ENCODE data around the gene DPP7. TPM values are rescaled to one million over a fixed set of nuclear protein-coding genes. Genes with fewer than 3 reads are reported as not detected.
"Not testable (repeated sequence)": the region's sequence is repeated elsewhere in the genome, so short reads cannot be mapped to it uniquely, and the experiment has no call there.

The DPP7 gene
- total RNA-seq, 2 experiments from 2014 or later, result 154 to 182 TPM

- peak overlapping the region; percentile 92 for H3K27ac ChIP-seq (ENCODE audit: low read depth, low read length, poor library complexity, severe bottlenecking)
- DNase-seq (ENCODE audit: low spot score), result peak; percentile 50
- peaks cover 58% of the 10 kb centered on the region for H3K4me1 ChIP-seq (ENCODE audit: insufficient read depth, low read length, poor library complexity, severe bottlenecking)
- H3K79me2 ChIP-seq (ENCODE audit: insufficient read depth, low read depth, low read length), result peaks cover 63% of the 10 kb centered on the region; the same call in 1 of the 2 replicates
- ChIA-PET CTCF (ENCODE audit: unreplicated experiment) (no interaction called here), POLR2A (interaction anchor here (0.6 to 2.6 kb wide), 4 partner anchors 23 to 411 kb away, joined by 4 to 27 read pairs (median 8); partner anchors contain the start of genes ANAPC2 and SSNA1)
- peak overlapping the region; percentile 96 for H3K4me2 ChIP-seq (ENCODE audit: low read length)
- intact Hi-C loops (cut with micrococcal nuclease; ENCODE audit: unreplicated experiment), result loop anchor here (2.0 kb wide), 1 partner anchor 74 kb away; the partner anchor contains the start of gene TPRN
- H3K4me3 ChIP-seq (ENCODE audit: low read depth, low read length, poor library complexity, severe bottlenecking), result peak overlapping the region; percentile 94
- no peaks in the 10 kb centered on the region for H3K9me2 ChIP-seq (ENCODE audit: insufficient read depth, low read length)
- no TSS peak for BruUV-seq (replicated peaks)
- peaks cover 6% of the 10 kb centered on the region for H3K36me3 ChIP-seq (ENCODE audit: insufficient read depth, low read length)
- no peak overlapping the region for H2AFZ ChIP-seq (ENCODE audit: low read length)
- no peaks in the 10 kb centered on the region for H4K20me1 ChIP-seq (ENCODE audit: insufficient read depth, low read length)
- TF ChIP-seq CTCF (conservative IDR thresholded peaks at IDR 0.05; ENCODE audit: low read length), result no peak
- TF ChIP-seq EZH2phosphoT487 (IDR thresholded peaks at IDR 0.05; ENCODE audit: borderline replicate concordance, low read depth, low read length), result no peak
- H3K9me3 ChIP-seq (ENCODE audit: low read length), result no peaks in the 10 kb centered on the region
These were observed 12.3 kb upstream of the DPP7 start for GRCh38 chr9:137126786-137127185.

- Histone ChIP-seq H3K4me1 (ENCODE audit: insufficient read depth, low read length, poor library complexity, severe bottlenecking) (peaks cover 64% of the 10 kb centered on the region), H3K79me2 (ENCODE audit: insufficient read depth, low read depth, low read length) (peaks cover 50% of the 10 kb centered on the region; the same call in 1 of the 2 replicates), H3K27ac (ENCODE audit: low read depth, low read length, poor library complexity, severe bottlenecking) (peak overlapping the region; percentile 93), H3K4me2 (ENCODE audit: low read length) (peak overlapping the region; percentile 76), H3K4me3 (ENCODE audit: low read depth, low read length, poor library complexity, severe bottlenecking) (peak overlapping the region; percentile 45)
- H2AFZ ChIP-seq (ENCODE audit: low read length); intact Hi-C loops (cut with micrococcal nuclease; ENCODE audit: unreplicated experiment); H3K9me2 ChIP-seq (ENCODE audit: insufficient read depth, low read length); CTCF ChIA-PET (ENCODE audit: unreplicated experiment); H4K20me1 ChIP-seq (ENCODE audit: insufficient read depth, low read length); H3K9me3 ChIP-seq (ENCODE audit: low read length); DNase-seq (ENCODE audit: low spot score); H3K36me3 ChIP-seq (ENCODE audit: insufficient read depth, low read length); BruUV-seq (replicated peaks): not testable (repeated sequence)
- POLR2A ChIA-PET, result interaction anchor here (0.7 to 1.0 kb wide), 2 partner anchors 27 to 92 kb away, joined by 3 to 11 read pairs; no protein-coding TSS in a partner anchor
These were observed 9.5 kb upstream of the DPP7 start for GRCh38 chr9:137123952-137124462.

GRCh38 chr9:137123468-137123837 lies 8.9 kb upstream of the DPP7 start:
- H3K4me2 ChIP-seq (ENCODE audit: low read length), result peak overlapping the region; percentile 76

GRCh38 chr9:137122796-137123467 lies 8.4 kb upstream of the DPP7 start:
- not testable (repeated sequence) for H3K36me3 ChIP-seq (ENCODE audit: insufficient read depth, low read length); H3K9me2 ChIP-seq (ENCODE audit: insufficient read depth, low read length); H3K9me3 ChIP-seq (ENCODE audit: low read length); DNase-seq (ENCODE audit: low spot score); BruUV-seq (replicated peaks); H2AFZ ChIP-seq (ENCODE audit: low read length); H4K20me1 ChIP-seq (ENCODE audit: insufficient read depth, low read length)
- intact Hi-C loops (cut with micrococcal nuclease; ENCODE audit: unreplicated experiment), result loop anchor here (1.0 kb wide), 1 partner anchor 100 kb away; no protein-coding TSS in a partner anchor
- CTCF ChIA-PET (ENCODE audit: unreplicated experiment), result interaction anchor here (0.6 kb wide), 1 partner anchor 64 kb away, joined by 3 read pairs; no protein-coding TSS in a partner anchor
- H3K4me3 ChIP-seq (ENCODE audit: low read depth, low read length, poor library complexity, severe bottlenecking), result peak overlapping the region; percentile 45
- H3K79me2 ChIP-seq (ENCODE audit: insufficient read depth, low read depth, low read length), result peaks cover 39% of the 10 kb centered on the region; the same call in 1 of the 2 replicates
- H3K27ac ChIP-seq (ENCODE audit: low read depth, low read length, poor library complexity, severe bottlenecking), result peak overlapping the region; percentile 93
- H3K4me1 ChIP-seq (ENCODE audit: insufficient read depth, low read length, poor library complexity, severe bottlenecking), result peaks cover 72% of the 10 kb centered on the region
- POLR2A ChIA-PET, result interaction anchor here (0.6 to 1.0 kb wide), 5 partner anchors 8 to 480 kb away, joined by 3 to 11 read pairs (median 5); no protein-coding TSS in a partner anchor
- H3K4me2 ChIP-seq (ENCODE audit: low read length), result peak overlapping the region; percentile 76

More at GRCh38 chr9:137123468-137123837, 8.9 kb upstream of the DPP7 start:
- POLR2A ChIA-PET, result interaction anchor here (0.7 to 1.0 kb wide), 2 partner anchors 28 to 91 kb away, joined by 3 to 11 read pairs; no protein-coding TSS in a partner anchor
- Histone ChIP-seq H4K20me1 (ENCODE audit: insufficient read depth, low read length) (no peaks in the 10 kb centered on the region), H3K4me1 (ENCODE audit: insufficient read depth, low read length, poor library complexity, severe bottlenecking) (peaks cover 67% of the 10 kb centered on the region), H3K79me2 (ENCODE audit: insufficient read depth, low read depth, low read length) (peaks cover 45% of the 10 kb centered on the region; the same call in 1 of the 2 replicates), H3K27ac (ENCODE audit: low read depth, low read length, poor library complexity, severe bottlenecking) (peak overlapping the region; percentile 93), H3K9me3 (ENCODE audit: low read length) (no peaks in the 10 kb centered on the region), H3K4me3 (ENCODE audit: low read depth, low read length, poor library complexity, severe bottlenecking) (peak overlapping the region; percentile 45), H3K9me2 (ENCODE audit: insufficient read depth, low read length) (no peaks in the 10 kb centered on the region), H2AFZ (ENCODE audit: low read length) (no peak overlapping the region; the same call in 1 of the 2 replicates), H3K36me3 (ENCODE audit: insufficient read depth, low read length) (peaks cover 6% of the 10 kb centered on the region)
- no TSS peak for BruUV-seq (replicated peaks)
- TF ChIP-seq CTCF (conservative IDR thresholded peaks at IDR 0.05; ENCODE audit: low read length) (no peak), EZH2phosphoT487 (IDR thresholded peaks at IDR 0.05; ENCODE audit: borderline replicate concordance, low read depth, low read length) (no peak)
- CTCF ChIA-PET (ENCODE audit: unreplicated experiment), result interaction anchor here (0.6 kb wide), 1 partner anchor 65 kb away, joined by 3 read pairs; no protein-coding TSS in a partner anchor
- DNase-seq (ENCODE audit: low spot score), result peak; percentile 39
- intact Hi-C loops (cut with micrococcal nuclease; ENCODE audit: unreplicated experiment), result no loop called here

Measured in OCI-LY7 (cell line).